Activated CD8-positive, alpha-beta memory T cell treated with anti-CD3 and anti-CD28 coated beads for 24 hours (primary cell): Measurements from ENCODE around the gene TLL1.

Experiments
- DNase-seq: peaks from one replicate; pipeline ENCODE4 v3.0.0-alpha.2; 2020

Gene TLL1

GRCh38 chr4:165982934-165983333 lies 109.9 kb downstream of the TLL1 start:
- DNase-seq, result no peak

- DNase-seq, result no peak
These were observed 114.1 kb downstream of the TLL1 start for GRCh38 chr4:165986956-165987698.

DNA sequence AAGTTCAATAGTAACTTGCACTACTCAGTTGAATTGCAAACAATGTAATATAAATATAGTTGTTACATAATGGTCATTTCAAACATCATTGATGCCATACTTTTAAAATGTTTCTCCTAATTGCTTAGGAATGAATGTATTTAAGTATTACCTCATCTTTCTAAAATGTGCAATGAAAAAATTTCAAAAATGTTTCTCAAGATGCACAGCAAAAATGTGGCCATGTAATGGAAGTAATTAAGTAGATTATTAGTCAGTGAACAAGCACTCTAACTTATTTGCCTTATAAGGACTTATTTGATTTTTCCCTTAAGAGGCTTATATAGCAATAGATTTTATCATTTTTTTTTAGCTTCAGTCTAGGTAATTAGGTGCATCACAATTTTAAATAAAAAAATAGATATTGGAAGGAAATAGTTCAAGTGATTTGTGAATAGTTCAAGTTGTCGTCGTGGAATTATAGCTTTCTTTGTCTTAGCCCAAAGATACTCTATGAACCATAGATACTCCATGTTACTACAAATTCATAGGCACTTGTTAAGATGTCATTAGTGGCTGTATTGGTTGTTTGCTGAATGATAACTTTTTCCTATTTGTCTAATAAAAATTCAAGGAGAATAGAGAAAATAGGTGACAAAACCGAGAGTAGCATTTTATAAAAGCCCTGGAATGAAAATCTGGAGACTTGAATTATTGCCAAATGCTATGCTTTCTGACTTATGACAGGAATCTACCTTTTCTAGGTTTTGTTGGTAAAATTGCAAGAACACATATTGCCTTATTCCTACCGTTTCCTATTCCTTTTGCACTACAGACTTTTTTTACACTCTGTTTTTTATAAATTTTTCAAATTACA lies 118.5 kb downstream of the TLL1 start:
- DNase-seq, result no peak

DNA sequence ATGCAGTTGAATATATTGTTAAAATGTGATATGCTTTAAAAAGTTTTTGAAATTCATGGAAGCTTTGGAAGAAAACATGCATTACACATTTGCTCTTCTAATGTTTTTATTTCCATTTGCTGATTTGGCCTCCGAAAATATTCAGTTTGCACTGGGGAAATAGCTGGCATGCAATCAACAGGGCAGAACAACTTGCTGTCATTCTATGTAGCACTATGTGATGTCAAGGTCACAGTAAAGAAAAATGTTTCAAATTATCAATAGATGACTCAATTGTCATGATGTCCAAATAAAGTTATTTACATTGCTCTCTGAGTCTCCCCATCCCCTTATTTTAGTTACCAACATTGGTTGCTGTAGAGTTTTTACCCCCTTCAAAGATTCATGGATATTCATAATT lies 119.2 kb downstream of the TLL1 start:
- no peak for DNase-seq

DNA sequence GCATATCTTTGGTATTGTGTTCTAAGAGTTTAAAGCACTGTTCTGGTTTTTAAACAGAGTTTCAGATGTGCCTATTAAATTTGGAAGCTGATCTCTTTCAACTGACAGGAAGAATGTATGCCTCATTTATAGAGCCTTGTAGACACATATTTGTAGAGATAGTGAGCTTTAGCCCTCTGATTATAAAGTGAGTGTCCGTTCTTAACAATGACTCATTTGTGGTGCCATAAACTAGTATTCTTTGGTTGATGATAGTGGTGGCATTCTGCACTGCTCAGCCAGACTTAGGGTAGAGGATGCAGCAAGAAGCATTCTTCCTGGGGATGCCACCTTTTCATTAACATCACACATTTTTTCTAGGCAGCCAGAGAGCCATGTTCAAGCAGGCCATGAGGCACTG lies 121.7 kb downstream of the TLL1 start:
- DNase-seq, result no peak

DNA sequence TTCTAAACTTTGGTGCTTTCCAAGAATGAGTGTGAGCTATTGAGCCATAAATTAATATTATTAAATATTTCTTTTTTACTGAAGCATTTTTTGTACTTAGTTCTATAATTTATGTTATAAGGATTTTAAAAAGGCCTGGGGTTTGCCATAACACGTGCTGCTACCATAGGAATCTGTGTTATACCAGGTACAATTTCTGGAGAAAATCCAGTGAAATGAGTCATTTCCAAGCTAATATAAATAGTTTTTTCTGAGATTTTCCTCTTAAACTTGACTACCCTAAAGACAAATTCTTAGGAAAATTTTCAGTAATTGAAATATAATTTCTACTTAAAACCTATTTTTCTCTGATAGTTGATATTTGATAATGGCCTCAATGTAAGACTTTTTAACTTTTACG lies 130.8 kb downstream of the TLL1 start:
- DNase-seq, result no peak

DNA sequence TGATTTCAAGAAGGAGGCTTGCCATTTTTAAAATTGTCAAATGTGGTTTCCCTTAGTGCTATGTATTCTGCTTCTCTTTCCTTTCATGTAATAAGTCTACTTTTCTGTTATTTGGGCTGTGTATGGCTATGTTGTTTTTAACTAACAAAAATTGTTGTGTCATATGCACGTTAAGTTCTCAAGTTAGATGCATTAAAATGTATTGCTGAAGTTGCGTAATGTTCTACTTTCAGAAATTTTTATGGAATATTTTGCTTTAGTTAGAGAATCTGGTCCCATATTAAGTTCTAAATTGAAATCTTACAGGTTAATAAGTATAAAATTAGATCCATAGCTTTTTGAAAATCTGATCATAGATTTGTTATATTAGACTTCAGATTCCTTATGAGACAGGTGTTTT lies 133.2 kb downstream of the TLL1 start:
- no peak for DNase-seq

GRCh38 chr4:166008510-166008909 lies 135.5 kb downstream of the TLL1 start:
- no peak for DNase-seq

DNA sequence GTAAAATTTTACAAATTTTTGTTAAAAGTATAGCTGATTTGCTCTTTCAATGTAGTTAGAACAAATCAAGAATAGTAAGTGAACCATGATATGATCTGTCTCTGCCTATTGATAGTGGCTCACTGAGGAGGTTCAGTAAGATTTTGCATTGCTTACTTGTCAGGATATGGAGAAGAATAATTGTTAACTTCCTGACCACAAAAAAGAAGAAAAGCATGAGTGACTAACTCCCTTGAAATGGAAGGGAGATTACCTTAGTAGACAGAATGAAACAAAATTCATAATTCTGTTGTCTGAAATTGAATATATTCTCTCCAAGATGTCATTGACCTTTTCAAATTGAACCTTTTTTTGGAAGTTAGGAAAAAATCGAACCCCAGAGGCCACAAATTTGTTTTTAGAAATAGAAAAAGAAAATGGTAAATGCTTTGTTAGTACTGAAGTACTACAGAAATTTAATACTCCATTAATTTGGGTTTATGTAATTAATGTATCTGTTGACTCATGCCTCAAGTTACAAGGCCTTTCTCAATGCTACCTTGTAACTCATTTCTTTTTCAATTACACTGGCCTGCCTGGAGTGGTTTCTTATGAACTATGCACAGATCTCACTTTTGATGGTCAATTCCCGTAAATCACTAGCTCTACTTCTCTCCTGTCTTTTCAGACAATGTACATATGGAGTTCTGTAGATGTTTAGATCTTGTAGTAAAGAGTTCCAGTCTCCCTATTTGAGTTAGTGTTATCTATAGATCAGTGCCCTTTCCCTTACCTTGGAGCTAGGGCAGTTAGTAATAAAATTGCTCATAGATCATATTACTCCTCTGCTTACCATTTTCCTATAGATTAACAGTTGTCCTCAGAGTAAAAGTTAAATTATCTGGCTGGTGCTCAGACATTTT lies 139.3 kb downstream of the TLL1 start:
- no peak for DNase-seq

- DNase-seq, result no peak
These were observed 141.4 kb downstream of the TLL1 start for GRCh38 chr4:166014411-166014810.

- no peak for DNase-seq
These were observed 144.8 kb downstream of the TLL1 start for GRCh38 chr4:166017804-166018203.

DNA sequence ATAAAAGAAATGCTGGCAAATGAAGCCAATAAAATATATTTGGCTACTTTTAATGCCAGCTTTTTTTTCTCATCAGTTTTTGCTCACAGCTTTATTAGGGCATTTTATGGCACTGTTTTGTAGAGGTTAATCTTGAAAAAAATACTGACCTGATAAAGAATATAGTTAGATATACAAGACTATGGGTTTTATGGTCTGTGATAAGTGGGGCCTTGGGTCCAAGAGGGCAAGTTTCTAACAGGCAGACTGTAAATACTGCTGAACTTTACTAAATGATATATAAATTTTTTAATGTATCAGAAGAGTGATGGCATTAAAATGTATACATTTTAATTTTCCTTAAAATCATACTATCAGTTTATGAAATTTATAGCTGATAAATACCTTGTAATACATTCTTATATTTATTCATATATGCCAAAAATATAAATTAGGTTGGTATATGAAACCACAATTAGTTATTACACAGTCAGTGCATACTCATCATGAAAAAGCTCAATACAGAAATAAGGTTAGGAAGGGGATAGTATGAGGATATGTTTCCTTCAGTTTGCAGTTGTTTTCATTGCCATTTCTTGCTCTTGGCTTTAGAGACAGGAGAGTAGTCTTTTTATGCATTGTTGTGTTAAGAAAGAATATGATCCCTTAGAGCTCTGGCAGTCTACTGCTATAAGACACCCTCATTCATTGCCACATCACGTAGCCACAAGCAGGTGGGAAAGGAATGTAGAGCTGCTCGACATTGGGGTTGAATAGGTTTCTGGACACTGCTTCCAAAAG lies 146.6 kb downstream of the TLL1 start:
- DNase-seq, result no peak

DNA sequence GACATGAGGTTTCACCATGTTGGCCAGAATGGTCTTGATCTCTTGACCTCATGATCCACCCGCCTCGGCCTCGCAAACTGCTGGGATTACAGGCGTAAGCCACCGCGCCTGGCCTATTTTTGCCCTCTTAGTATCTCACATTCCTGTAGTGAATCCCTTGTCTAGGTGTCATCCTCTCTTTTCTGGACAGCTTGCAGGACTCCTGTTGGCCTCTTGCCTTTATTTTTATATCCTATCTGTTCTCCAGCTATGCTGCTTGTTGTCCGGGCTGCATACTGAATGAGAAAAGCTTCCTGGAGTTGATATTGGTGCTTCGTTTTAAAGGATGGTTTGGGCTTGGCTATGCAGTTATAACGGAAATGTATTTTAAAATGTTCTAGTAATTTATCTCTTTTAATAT lies 148.6 kb downstream of the TLL1 start:
- no peak for DNase-seq

DNA sequence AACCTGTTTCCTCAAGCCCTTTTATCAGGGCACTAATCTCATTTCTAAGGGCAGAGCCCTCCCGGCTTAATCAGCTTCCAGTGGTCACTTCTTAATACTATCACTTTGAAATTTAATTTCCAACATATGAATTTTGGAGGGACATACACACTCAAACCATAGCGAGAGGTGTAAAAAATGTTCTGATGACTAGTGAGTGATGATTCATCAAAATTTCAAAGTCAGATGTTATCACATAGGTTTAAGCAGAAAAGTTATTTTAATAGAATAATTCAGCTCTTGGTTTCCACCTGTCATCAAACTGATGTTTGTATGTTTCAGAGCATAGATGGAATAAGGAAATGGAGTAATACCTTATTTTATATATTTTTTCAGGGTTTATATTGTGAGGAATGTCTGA lies 161.9 kb downstream of the TLL1 start:
- DNase-seq, result no peak

DNA sequence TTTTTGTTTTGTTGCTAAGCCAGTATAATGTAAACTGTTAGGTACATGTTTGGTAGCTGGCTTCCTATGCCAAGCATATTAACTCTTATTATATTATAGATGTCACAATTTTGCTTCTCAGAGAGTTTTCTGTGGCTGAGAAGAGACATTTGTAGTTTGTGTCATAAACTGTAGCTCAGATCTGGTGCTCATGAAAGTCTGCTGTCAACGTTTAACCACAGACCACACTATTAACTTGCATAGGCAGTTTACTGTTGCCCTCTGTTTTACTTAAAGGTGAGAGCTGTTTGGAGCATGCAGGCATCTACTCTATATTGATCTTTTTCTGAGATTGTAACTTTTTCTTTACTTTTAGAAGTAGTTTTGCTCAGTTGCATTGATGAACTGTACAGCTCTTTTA lies 166.8 kb downstream of the TLL1 start:
- no peak for DNase-seq

GRCh38 chr4:166042510-166043055 lies 169.5 kb downstream of the TLL1 start:
- DNase-seq, result no peak

GRCh38 chr4:166043801-166044200 lies 170.8 kb downstream of the TLL1 start:
- no peak for DNase-seq

DNA sequence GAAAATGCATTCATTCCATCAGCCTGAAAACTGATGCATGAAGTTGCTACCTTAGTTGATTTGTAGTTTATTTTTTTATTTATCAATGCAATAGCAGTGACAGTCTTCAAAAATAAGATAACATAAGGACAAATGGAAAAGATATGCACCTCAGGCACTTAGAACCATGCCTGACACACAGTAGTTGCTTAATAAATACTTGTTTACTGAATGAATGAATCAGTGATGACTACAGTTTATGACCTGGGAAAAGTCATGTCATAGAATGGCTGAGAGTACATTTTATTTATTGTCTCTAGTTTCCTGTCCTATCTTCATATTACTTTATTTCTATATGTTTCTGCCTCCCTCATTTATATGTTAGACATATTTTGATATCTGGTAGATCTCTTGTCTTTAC lies 171.8 kb downstream of the TLL1 start:
- no peak for DNase-seq

GRCh38 chr4:166045457-166045856 lies 172.4 kb downstream of the TLL1 start:
- DNase-seq, result no peak

- no peak for DNase-seq
These were observed 176.0 kb downstream of the TLL1 start for GRCh38 chr4:166049036-166049435.

DNA sequence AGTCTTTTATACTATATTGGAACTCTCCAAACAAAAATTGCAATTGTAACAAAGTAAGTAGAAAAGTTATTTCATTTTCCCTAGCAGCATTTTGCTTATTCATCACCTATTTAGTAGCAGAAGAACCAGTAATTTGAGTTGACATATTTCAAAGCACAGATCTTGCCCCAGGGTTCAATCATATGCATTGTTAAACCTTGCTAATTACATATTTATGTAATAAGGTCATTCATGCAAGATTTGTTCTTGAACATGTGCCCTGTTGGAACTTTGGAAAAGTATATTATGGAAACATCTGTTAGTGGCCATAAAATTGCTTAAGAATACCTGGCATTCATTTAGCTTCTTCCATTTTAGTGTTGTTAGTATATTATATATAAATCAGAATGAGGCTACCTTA lies 191.7 kb downstream of the TLL1 start:
- no peak for DNase-seq

DNA sequence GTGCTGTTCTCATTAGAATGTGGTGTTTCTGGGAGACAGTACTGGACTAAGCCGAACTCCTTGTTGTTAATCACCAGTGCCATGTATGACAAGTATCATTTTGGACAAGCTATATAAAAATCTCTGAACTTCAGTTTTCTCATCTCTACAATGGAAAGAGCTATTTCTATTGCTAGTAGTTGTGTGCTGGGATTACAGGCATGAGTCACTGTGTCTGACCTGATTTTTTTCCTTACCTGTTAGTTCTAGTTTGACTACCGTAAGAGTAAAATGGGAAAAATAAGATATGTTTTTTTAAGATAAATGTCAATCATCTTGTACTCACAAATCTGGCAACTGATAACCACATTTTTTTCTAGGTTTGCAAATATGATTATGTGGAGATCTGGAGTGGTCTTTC lies 192.3 kb downstream of the TLL1 start:
- no peak for DNase-seq
